Testis (tissue), 3 donors: Measurements from ENCODE around the gene NAGA. TPM values are rescaled to one million over a fixed set of nuclear protein-coding genes. Genes with fewer than 3 reads are reported as not detected.

ENCODE experiments used
- DNase-seq: peaks from one replicate; pipeline ENCODE4 v3.0.0-alpha.2; 2019
- H3K27ac ChIP-seq, 2 donors: fragments of 200-600 bp; sonication (generic); one replicate each; pipeline ENCODE4 v1.5.1; 2019
- H3K27me3 ChIP-seq: fragments of 200-600 bp; sonication (generic); one replicate; pipeline ENCODE4 v1.5.1; 2019
- H3K36me3 ChIP-seq: fragments of 200-600 bp; sonication (generic); one replicate; pipeline ENCODE4 v1.5.1; 2017; ENCODE audit warnings: low read depth; ENCODE audit errors: missing control alignments
- H3K4me1 ChIP-seq: fragments of 200-600 bp; sonication (generic); one replicate; pipeline ENCODE4 v1.5.1; 2019
- H3K4me3 ChIP-seq, 2 donors: fragments of 200-600 bp; sonication (generic); one replicate each; pipeline ENCODE4 v1.5.1; 2017 to 2019
- H3K9me3 ChIP-seq: fragments of 200-600 bp; sonication (generic); one replicate; pipeline ENCODE4 v1.5.1; 2017
- POLR2A ChIP-seq: fragments of 450-650 bp; IDR thresholded peaks from one replicate; pipeline ENCODE4 v1.6.1; 2017; ENCODE audit warnings: antibody characterized with exemption, mild to moderate bottlenecking, moderate library complexity
- WGBS, 2 donors: methylation state at CpG; one replicate each; pipeline ENCODE4 v1.1.5; 2018; 5-methylcytosine and 5-hydroxymethylcytosine counted together
- intact Hi-C: fragments of 100-400 bp; cut with DNase I; formaldehyde crosslinking; loops from one replicate; pipeline ENCODE4 v1.15.1; 2023; ENCODE audit warnings: low total_unique reads
- polyA plus RNA-seq: library from polyadenylated mRNA; stranded (reverse); fragments of 350-450 nt; fragmentation: Illumina TruSeq; extraction: RNeasy Lipid Tissue Mini Kit (QIAGEN cat#74804); gene quantifications from one replicate; pipeline ENCODE4 v1.2.3, GENCODE V29; 2014; ENCODE audit warnings: low read depth, low replicate concordance; ENCODE audit not compliant: insufficient read depth
- total RNA-seq, 2 donors: library from RNA; depleted of rRNA; stranded (reverse); fragments of >200 nt; gene quantifications; one replicate each; pipeline ENCODE4 v1.2.3, GENCODE V29; 2016
- TF ChIP-seq, protein P1 (sequence below), 3 experiments: fragments of 450-650 bp in 2 of 3; fragments of 200-600 bp in 1 of 3; sonication (generic) in 1 of 3; IDR thresholded peaks; one replicate each; pipeline ENCODE4 v1.5.1; 2016 to 2019; ENCODE audit warnings: antibody characterized with exemption in 3 of 3, mild to moderate bottlenecking in 2 of 3, moderate library complexity in 1 of 3

NAGA gene
- total and polyA plus RNA-seq, 3 donors from 2014 or later, result 19.9 to 32.1 (median 22.9) TPM

DNA sequence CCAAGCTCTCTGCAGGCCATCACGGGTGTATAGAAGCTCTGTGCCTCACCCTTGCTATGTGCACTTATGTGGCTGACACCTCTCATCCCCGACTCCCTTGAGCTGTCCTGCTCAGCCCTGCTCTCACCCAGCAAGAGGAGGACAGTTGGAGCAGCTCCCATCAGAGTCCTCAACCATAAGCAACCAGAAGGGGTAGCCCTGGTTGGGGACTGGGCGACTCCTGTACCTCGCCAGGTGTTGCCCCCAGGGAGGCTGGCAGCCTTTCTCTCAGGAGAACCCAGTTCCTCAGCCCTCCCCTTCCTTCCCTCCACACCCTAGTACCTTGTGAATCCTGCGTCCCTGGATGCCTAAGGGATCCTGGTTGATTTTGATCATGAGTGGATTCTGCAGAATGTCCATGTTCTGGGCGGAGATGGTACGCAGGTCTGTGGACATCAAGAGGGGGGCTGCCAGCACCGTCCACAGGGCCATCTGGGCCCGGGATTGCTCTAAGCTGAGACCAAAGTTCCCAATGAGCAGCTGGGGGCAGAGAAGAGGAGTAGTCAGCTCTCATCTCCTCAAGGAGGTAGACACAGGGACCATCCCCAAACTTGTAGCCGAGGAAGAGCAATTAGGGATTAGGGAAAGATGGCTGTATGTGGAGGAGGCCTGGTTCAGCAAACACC, 8.0 kb downstream of the NAGA start:
- Histone ChIP-seq H3K4me3 (no peak overlapping the region), H3K27ac (no peak overlapping the region), H3K36me3 (no peaks in the 10 kb centered on the region), H3K27me3 (no peaks in the 10 kb centered on the region), H3K4me1 (no peaks in the 10 kb centered on the region), H3K9me3 (no peaks in the 10 kb centered on the region)
- intact Hi-C loops, result no loop called here
- no peak for DNase-seq
- WGBS, 2 donors, result 95 to 96% methylated on average over 7 to 10 of the region's 10 CpGs
- TF ChIP-seq, protein P1, sequence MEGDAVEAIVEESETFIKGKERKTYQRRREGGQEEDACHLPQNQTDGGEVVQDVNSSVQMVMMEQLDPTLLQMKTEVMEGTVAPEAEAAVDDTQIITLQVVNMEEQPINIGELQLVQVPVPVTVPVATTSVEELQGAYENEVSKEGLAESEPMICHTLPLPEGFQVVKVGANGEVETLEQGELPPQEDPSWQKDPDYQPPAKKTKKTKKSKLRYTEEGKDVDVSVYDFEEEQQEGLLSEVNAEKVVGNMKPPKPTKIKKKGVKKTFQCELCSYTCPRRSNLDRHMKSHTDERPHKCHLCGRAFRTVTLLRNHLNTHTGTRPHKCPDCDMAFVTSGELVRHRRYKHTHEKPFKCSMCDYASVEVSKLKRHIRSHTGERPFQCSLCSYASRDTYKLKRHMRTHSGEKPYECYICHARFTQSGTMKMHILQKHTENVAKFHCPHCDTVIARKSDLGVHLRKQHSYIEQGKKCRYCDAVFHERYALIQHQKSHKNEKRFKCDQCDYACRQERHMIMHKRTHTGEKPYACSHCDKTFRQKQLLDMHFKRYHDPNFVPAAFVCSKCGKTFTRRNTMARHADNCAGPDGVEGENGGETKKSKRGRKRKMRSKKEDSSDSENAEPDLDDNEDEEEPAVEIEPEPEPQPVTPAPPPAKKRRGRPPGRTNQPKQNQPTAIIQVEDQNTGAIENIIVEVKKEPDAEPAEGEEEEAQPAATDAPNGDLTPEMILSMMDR (IDR thresholded peaks at IDR 0.05), result no peak
- no peak for TF ChIP-seq POLR2A

DNA sequence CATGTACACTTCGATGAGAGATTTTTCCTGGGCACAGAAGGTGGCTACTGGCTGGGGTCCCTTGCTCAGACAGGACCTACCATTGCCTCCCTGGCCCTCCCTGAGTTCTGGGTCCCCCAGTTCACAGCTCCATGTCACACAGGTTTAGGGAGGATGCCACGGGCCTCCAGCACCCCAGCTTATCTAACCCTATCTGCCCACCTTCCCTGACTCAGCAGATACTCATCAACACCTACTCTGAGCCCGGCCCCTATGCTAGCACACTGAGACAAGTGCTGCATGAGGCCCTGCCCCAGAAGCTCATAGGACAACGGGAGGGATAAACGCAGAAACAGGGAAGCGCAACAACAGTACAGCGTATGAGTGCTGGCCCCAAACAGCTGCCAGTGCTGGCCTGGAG, 9.6 kb downstream of the NAGA start:
- H3K36me3 ChIP-seq, result no peaks in the 10 kb centered on the region
- H3K27ac ChIP-seq, result no peak overlapping the region
- whole genome bisulfite sequencing, 2 donors, result 87 to 92% methylated on average over 6 to 7 of the region's 7 CpGs
- no peaks in the 10 kb centered on the region for H3K4me1 ChIP-seq
- no peak for DNase-seq
- no peaks in the 10 kb centered on the region for H3K27me3 ChIP-seq
- intact Hi-C loops, result no loop called here
- TF ChIP-seq POLR2A, result no peak
- TF ChIP-seq, protein P1 (IDR thresholded peaks at IDR 0.05), result no peak
- no peak overlapping the region for H3K4me3 ChIP-seq
- H3K9me3 ChIP-seq, result no peaks in the 10 kb centered on the region

DNA sequence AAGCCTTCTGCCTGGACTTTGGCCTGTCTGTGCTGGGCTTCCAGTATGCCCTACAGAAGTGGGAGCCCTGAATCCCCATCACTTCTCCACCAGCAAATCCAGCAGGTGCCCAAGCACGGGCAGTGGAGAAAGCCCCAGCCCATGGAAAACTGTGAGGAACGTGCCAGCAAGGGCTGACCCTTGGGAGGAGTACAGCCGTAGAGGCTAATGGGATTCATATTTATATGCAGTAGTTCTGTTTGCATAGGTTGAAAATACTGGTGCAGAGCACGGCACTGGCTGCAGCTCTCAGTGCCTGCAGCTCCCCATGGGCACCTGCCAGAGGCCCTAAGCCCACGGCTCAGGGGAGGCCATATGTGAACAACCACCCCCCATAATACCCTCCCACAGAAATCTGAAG, 10.1 kb downstream of the NAGA start:
- DNase-seq, result no peak
- intact Hi-C loops, result no loop called here
- Histone ChIP-seq H3K27me3 (no peaks in the 10 kb centered on the region), H3K9me3 (no peaks in the 10 kb centered on the region), H3K27ac (no peak overlapping the region), H3K36me3 (no peaks in the 10 kb centered on the region), H3K4me3 (no peak overlapping the region), H3K4me1 (no peaks in the 10 kb centered on the region)
- 93% methylated on average over 5 of the region's 5 CpGs; no CpG with 5 or more reads in 1 of the 2 donors for WGBS, 2 donors
- no peak for TF ChIP-seq POLR2A
- TF ChIP-seq, protein P1 (IDR thresholded peaks at IDR 0.05), result no peak

DNA sequence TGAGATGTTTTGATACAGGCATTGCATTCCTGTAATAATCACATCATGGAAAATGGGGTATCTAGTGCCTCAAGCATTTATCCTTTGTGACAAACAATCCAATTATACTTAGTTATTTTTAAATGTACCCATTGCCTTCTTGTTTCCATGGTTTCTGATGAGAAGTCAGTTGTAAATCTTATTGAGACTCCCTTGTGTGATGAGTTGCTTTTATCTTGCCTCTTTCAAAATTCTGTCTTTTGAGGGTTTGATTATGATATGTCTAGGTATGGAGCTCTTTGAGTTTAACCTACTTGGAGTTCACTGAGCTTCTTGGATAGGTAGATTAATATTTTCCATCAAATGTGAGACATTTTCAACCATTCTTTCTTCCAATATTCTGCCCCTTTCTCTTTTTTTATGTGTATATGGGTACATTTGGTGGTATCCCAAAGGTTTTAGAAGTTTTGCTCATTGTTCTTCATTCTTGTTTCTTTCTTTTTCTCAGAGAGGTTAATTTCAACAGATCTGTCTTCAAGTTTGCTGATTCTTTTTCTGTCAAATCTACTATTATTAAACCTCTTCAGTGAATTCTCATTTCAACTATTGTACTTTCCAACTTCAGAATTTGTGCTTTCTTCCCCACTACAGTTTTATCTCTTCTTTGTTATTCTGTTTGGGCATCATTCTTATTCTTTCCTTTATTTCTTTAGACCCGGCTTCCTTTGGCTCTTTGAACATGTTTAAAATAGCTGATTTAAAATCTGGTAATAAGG, 13.7 kb downstream of the NAGA start:
- Histone ChIP-seq H3K9me3 (no peaks in the 10 kb centered on the region), H3K4me1 (no peaks in the 10 kb centered on the region), H3K27ac (no peak overlapping the region), H3K4me3 (no peak overlapping the region), H3K36me3 (no peaks in the 10 kb centered on the region), H3K27me3 (no peaks in the 10 kb centered on the region)
- intact Hi-C loops, result no loop called here
- WGBS, 2 donors, result 100% methylated on average over 1 of the region's 1 CpG
- no peak for DNase-seq
- TF ChIP-seq POLR2A, result no peak
- TF ChIP-seq, protein P1 (IDR thresholded peaks at IDR 0.05), result no peak
